K562 (cell line): ENCODE results near the gene BRF1. TPM values are rescaled to one million over a fixed set of nuclear protein-coding genes. Genes with fewer than 3 reads are reported as not detected.

Source experiments
- ATAC-seq: fragments of 200-7000 bp; cut with Tn5 transposase; 3 replicates; pipeline ENCODE4 v1.9.1; 2020; ENCODE audit warnings: moderate library complexity
- BruUV-seq: library from RNA; stranded (reverse); fragments of 400-500 nt; replicated peaks from 2 replicates; lab custom pipeline; 2021; lab: Mats Ljungman, UMichigan
- CTCF ChIA-PET: fragments of 300-600 bp; formaldehyde crosslinking; extraction: SDS; loops from one replicate; lab custom pipeline; 2021; ENCODE audit warnings: low intra/inter-chr PET ratio; lab: Yijun Ruan, JAX
- POLR2A ChIA-PET: fragments of 300-600, 350-650 bp; sonication (Branson Sonifier 250); formaldehyde crosslinking; extraction: SDS; loops from one replicate; lab custom pipeline; 2021; ENCODE audit warnings: antibody characterized with exemption, inconsistent platforms; lab: Yijun Ruan, JAX
- DNase-seq, 4 experiments: peaks; one replicate each; pipeline versions ENCODE4 v3.0.0 to v3.0.0-alpha.2; 2011 to 2018; ENCODE audit warnings: low spot score in 3 of 4, mixed read lengths in 3 of 4; ENCODE audit errors: extremely low read depth in 1 of 4
- FAIRE-seq: peaks from 2 replicates; lab custom pipeline; 2011; peaks lifted over from hg19 to GRCh38; lab: Jason Lieb, UNC
- H2AFZ ChIP-seq: 2 replicates; pipeline ENCODE4 v1.6.0; 2011; ENCODE audit warnings: low read depth, low read length, control low read depth, inconsistent platforms
- H3K27ac ChIP-seq: fragments of 200-600 bp; 3 replicates; pipeline ENCODE4 v1.8.0; 2011; ENCODE audit warnings: low read depth, mild to moderate bottlenecking, control low read depth, inconsistent platforms, low read length, moderate library complexity, mixed read lengths; ENCODE audit errors: extremely low read depth
- H3K27me3 ChIP-seq, 2 experiments: fragments of 300-600 bp in 1 of 2; 2 replicates in 1 of 2; 3 replicates in 1 of 2; pipeline versions ENCODE4 v1.6.0 to v1.8.0; 2011; ENCODE audit warnings: inconsistent platforms in 2 of 2, low read length in 2 of 2, mild to moderate bottlenecking in 1 of 2, mixed read lengths in 1 of 2, moderate library complexity in 1 of 2; ENCODE audit not compliant: control insufficient read depth in 2 of 2, insufficient read depth in 2 of 2
- H3K36me3 ChIP-seq: fragments of 300-600 bp; 3 replicates; pipeline ENCODE4 v1.8.0; 2011; ENCODE audit warnings: mild to moderate bottlenecking, low read length, inconsistent platforms; ENCODE audit not compliant: control insufficient read depth, insufficient read depth
- H3K4me1 ChIP-seq, 2 experiments: fragments of 200-600 bp in 1 of 2; replicated peaks in 1 of 2; 2 replicates in 1 of 2; 3 replicates in 1 of 2; pipeline versions ENCODE4 v1.5.1 to v1.8.0; 2011; ENCODE audit warnings: inconsistent platforms in 2 of 2, low read length in 2 of 2, mild to moderate bottlenecking in 1 of 2, mixed read lengths in 1 of 2, moderate library complexity in 1 of 2; ENCODE audit not compliant: control insufficient read depth in 2 of 2, insufficient read depth in 2 of 2
- H3K4me2 ChIP-seq: 2 replicates; pipeline ENCODE4 v1.6.1; 2011; ENCODE audit warnings: low read length, control low read depth, inconsistent platforms, mixed read lengths; ENCODE audit not compliant: insufficient read depth
- H3K4me3 ChIP-seq: fragments of 200-600 bp; sonication (generic), shearing (Covaris generic); 2 replicates; pipeline ENCODE4 v1.5.1; 2016; ENCODE audit warnings: control low read depth, inconsistent platforms
- H3K79me2 ChIP-seq: fragments of 200-600 bp; 3 replicates; pipeline ENCODE4 v1.8.0; 2011; ENCODE audit warnings: low read length, inconsistent platforms; ENCODE audit not compliant: control insufficient read depth, insufficient read depth
- H3K9ac ChIP-seq, 2 experiments: 2 replicates each; pipeline versions ENCODE4 v1.6.0 to v1.6.1; 2011; ENCODE audit warnings: low read depth in 2 of 2, low read length in 2 of 2, control low read depth in 1 of 2, inconsistent platforms in 1 of 2, mild to moderate bottlenecking in 1 of 2, mixed read lengths in 1 of 2; ENCODE audit not compliant: insufficient read depth in 1 of 2
- H3K9me1 ChIP-seq: one replicate; pipeline ENCODE4 v1.6.0; 2011; ENCODE audit warnings: inconsistent platforms, mild to moderate bottlenecking, low read length, moderate library complexity; ENCODE audit not compliant: control insufficient read depth, insufficient read depth
- H3K9me3 ChIP-seq: replicated peaks from 2 replicates; pipeline ENCODE4 v1.5.1; 2011; ENCODE audit warnings: low read depth, low read length, inconsistent platforms; ENCODE audit not compliant: control insufficient read depth, insufficient read depth
- H4K20me1 ChIP-seq: replicated peaks from 2 replicates; pipeline ENCODE4 v1.6.1; 2011; ENCODE audit warnings: low read length, inconsistent platforms, mixed read lengths; ENCODE audit not compliant: control insufficient read depth, insufficient read depth
- BRCA1 ChIP-seq, 2 experiments: fragments of 450-650 bp in 1 of 2; sonication (generic) in 1 of 2; formaldehyde crosslinking in 1 of 2; IDR thresholded peaks; 2 replicates each; pipeline versions ENCODE4 v1.5.0 to v1.6.1; 2017 to 2020; ENCODE audit warnings: mild to moderate bottlenecking in 1 of 2, missing genetic modification reagents in 1 of 2
- E4F1 ChIP-seq: fragments of 250-450 bp; sonication (Bioruptor Pico); IDR thresholded peaks from 2 replicates; pipeline ENCODE4 v1.5.0; 2021; ENCODE audit warnings: mild to moderate bottlenecking, borderline replicate concordance
- EGR1 ChIP-seq: fragments of 450-650 bp; conservative IDR thresholded peaks from 2 replicates; pipeline ENCODE4 v1.6.1; 2017; ENCODE audit warnings: mild to moderate bottlenecking
- ELF1 ChIP-seq: fragments of 200-800 bp; sonication (Bioruptor generic); IDR thresholded peaks from 2 replicates; pipeline ENCODE4 v1.6.1; 2016; ENCODE audit warnings: missing genetic modification characterization, missing compliant biosample characterization
- HDAC3 ChIP-seq: fragments of 450-650 bp; IDR thresholded peaks from 2 replicates; pipeline ENCODE4 v1.6.1; 2018; ENCODE audit warnings: borderline replicate concordance, mild to moderate bottlenecking, moderate library complexity; ENCODE audit not compliant: partially characterized antibody
- KDM2B ChIP-seq: fragments of 250-450 bp; sonication (Bioruptor Pico); IDR thresholded peaks from 2 replicates; pipeline ENCODE4 v1.8.0; 2021; ENCODE audit warnings: mild to moderate bottlenecking, moderate library complexity
- KLF1 ChIP-seq: fragments of 450-650 bp; IDR thresholded peaks from 2 replicates; pipeline ENCODE4 v1.6.1; 2016; ENCODE audit warnings: missing genetic modification characterization, missing compliant biosample characterization
- MYNN ChIP-seq, 2 experiments: sonication (generic); formaldehyde crosslinking in 1 of 2; IDR thresholded peaks; 2 replicates each; pipeline versions ENCODE4 v1.5.0 to v1.6.1; 2016 to 2020; ENCODE audit warnings: antibody characterized with exemption in 1 of 2, missing genetic modification reagents in 1 of 2
- NFE2L1 ChIP-seq: fragments of 450-650 bp; IDR thresholded peaks from 2 replicates; pipeline ENCODE4 v1.6.1; 2016; ENCODE audit warnings: missing genetic modification characterization, low read depth, mild to moderate bottlenecking, missing compliant biosample characterization, moderate library complexity, borderline replicate concordance
- STAT5B ChIP-seq: fragments of 250-450 bp; sonication (Bioruptor Pico); IDR thresholded peaks from 2 replicates; pipeline ENCODE4 v1.8.0; 2021; ENCODE audit warnings: mild to moderate bottlenecking, inconsistent platforms
- TCF7 ChIP-seq: sonication (generic); IDR thresholded peaks from 2 replicates; pipeline ENCODE4 v1.6.1; 2016; ENCODE audit warnings: antibody characterized with exemption, borderline replicate concordance
- VEZF1 ChIP-seq: fragments of 200-800 bp; sonication (Bioruptor generic); IDR thresholded peaks from 2 replicates; pipeline ENCODE4 v1.6.1; 2017; ENCODE audit warnings: missing genetic modification characterization, missing compliant biosample characterization
- ZNF133 ChIP-seq: fragments of 250-450 bp; sonication (Bioruptor Pico); IDR thresholded peaks from 2 replicates; pipeline ENCODE4 v1.4.0; 2020; ENCODE audit warnings: mild to moderate bottlenecking
- ZNF184 ChIP-seq: sonication (generic); formaldehyde crosslinking; IDR thresholded peaks from 2 replicates; pipeline ENCODE4 v1.5.0; 2020; ENCODE audit warnings: missing genetic modification reagents
- WGBS: fragments of 100-300 bp; shearing (Covaris generic); methylation state at CpG from one replicate; pipeline ENCODE4 v1.1.6; 2016; ENCODE audit warnings: low coverage, mixed read lengths; ENCODE audit not compliant: insufficient coverage; ENCODE audit errors: missing lambda C conversion rate; 5-methylcytosine and 5-hydroxymethylcytosine counted together
- in situ Hi-C: fragments of 300-500 bp; cut with MboI; formaldehyde crosslinking; loops from 4 replicates; pipeline ENCODE4 v1.15.0; 2018; ENCODE audit warnings: inconsistent platforms, mixed read lengths
- intact Hi-C: fragments of 100-400 bp; cut with micrococcal nuclease; formaldehyde crosslinking; loops from 2 replicates; pipeline ENCODE4 v1.14.2; 2022
- polyA plus RNA-seq, 8 experiments: library from polyadenylated mRNA; depleted of rRNA in 4 of 8; stranded (reverse) in 5 of 8; unstranded in 3 of 8; fragments of >200 nt; fragmentation: Nextera tagmentation in 2 of 8; fragmentation: Illumina TruSeq in 1 of 8; extraction: Ambion mirVana in 2 of 8; extraction: Trizol in 1 of 8; gene quantifications; 2 replicates each; pipeline versions ENCODE4 v1.2.1 to v1.2.3, GENCODE V29; 2011 to 2014; ENCODE audit warnings: inconsistent platforms in 1 of 8, missing spikeins in 1 of 8
- total RNA-seq, 7 experiments: library from RNA; depleted of rRNA in 6 of 7; stranded (reverse); fragments of >200 nt in 6 of 7; fragmentation: Illumina TruSeq in 2 of 7; extraction: Trizol in 2 of 7; gene quantifications; 2 replicates each; pipeline versions ENCODE4 v1.2.1 to v1.2.3, GENCODE V29; 2011 to 2021; ENCODE audit warnings: low replicate concordance in 1 of 7

BRF1 gene
- total and polyA plus RNA-seq, 9 of the 15 experiments (the other 6 are each of a cell fraction or from before 2014, with no cell fraction given) = 0.14 to 24.6 (median 8.2) TPM

- in situ Hi-C loops = loop anchor here (10.0 kb wide), 1 partner anchor 81 kb away; no protein-coding TSS in a partner anchor
- no peak overlapping the region; the same call in 1 of the 2 replicates for H3K4me2 ChIP-seq
- peak overlapping the region in 1 of 2 experiments; percentile 50; a peak in 1 of 4 replicates for H3K9ac ChIP-seq
Measured at GRCh38 chr14:105346200-105346533, 45.4 kb upstream of the BRF1 start.

More at GRCh38 chr14:105346200-105346533, 45.4 kb upstream of the BRF1 start:
- no TSS peak for BruUV-seq
- Histone ChIP-seq H4K20me1 (0 out of 2 replicates have a peak, but pooled peaks cover 3% of the 10 kb centered on the region), H3K27me3 (no peaks in the 10 kb centered on the region), H3K36me3 (no peaks in the 10 kb centered on the region), H3K27ac (no peak overlapping the region), H3K9me3 (no peaks in the 10 kb centered on the region), H2AFZ (no peak overlapping the region; the same call in 1 of the 2 replicates), H3K4me1 (peaks cover 7 to 45% of the 10 kb centered on the region in 2 experiments; a peak in 3 of 5 replicates), H3K9me1 (no peaks in the 10 kb centered on the region), H3K4me3 (no peak overlapping the region), H3K79me2 (no peaks in the 10 kb centered on the region; the same call in 2 of the 3 replicates)
- intact Hi-C loops = no loop called here
- ChIA-PET POLR2A (no interaction called here), CTCF (no interaction called here)
- ATAC-seq = peak; percentile 51
- FAIRE-seq = no peak
- 36% methylated on average over 2 of the region's 13 CpGs for WGBS
- TF ChIP-seq HDAC3 (no peak), ZNF133 (no peak), ZNF184 (CRISPR knock-in tag) (no peak), BRCA1 (IDR thresholded peaks at IDR 0.05) (no peak), BRCA1 (CRISPR knock-in tag; IDR thresholded peaks at IDR 0.05) (no peak), KDM2B (CRISPR knock-in tag) (no peak), STAT5B (no peak), NFE2L1 (tag) (no peak), E4F1 (CRISPR knock-in tag) (no peak), ELF1 (tag) (peak; percentile 38; the same call in 1 of the 2 replicates), MYNN (IDR thresholded peaks at IDR 0.05) (no peak), MYNN (CRISPR knock-in tag; IDR thresholded peaks at IDR 0.05) (no peak), VEZF1 (CRISPR knock-in tag) (0 out of 2 replicates have a peak, but pooled peaks have one; percentile 26), TCF7 (no peak), EGR1 (0 out of 2 replicates have a peak, but pooled peaks have one; percentile 14), KLF1 (tag) (no peak)
- DNase-seq = peak in 3 of 4 experiments; percentile 24 to 35 (median 34)
